Ovary (tissue), 9 donors: Measurements from ENCODE around the gene PKD1L1. TPM values are rescaled to one million over a fixed set of nuclear protein-coding genes. Genes with fewer than 3 reads are reported as not detected.

ENCODE experiments used
- DNase-seq, 5 donors: peaks; one replicate each; pipeline ENCODE4 v3.0.0-alpha.2; 2019 to 2020
- H3K27ac ChIP-seq, 2 donors: fragments of 200-600 bp; one replicate each; pipeline versions ENCODE4 v1.5.1 to v1.8.0; 2019 to 2022
- H3K27me3 ChIP-seq: fragments of 200-600 bp; one replicate; pipeline ENCODE4 v1.8.0; 2022
- H3K36me3 ChIP-seq: fragments of 200-600 bp; sonication (generic); one replicate; pipeline ENCODE4 v1.5.1; 2019
- H3K4me1 ChIP-seq: one replicate; pipeline ENCODE4 v1.8.1; 2013; ENCODE audit warnings: mild to moderate bottlenecking, moderate library complexity; ENCODE audit not compliant: insufficient read depth
- H3K4me3 ChIP-seq: fragments of 200-600 bp; sonication (generic); one replicate; pipeline ENCODE4 v1.5.1; 2017
- H3K9me3 ChIP-seq, 2 donors: fragments of 200-600 bp in 1 of 2; sonication (generic) in 1 of 2; one replicate each; pipeline versions ENCODE4 v1.5.1 to v1.8.1; 2013 to 2019; ENCODE audit warnings: mild to moderate bottlenecking in 1 of 2, moderate library complexity in 1 of 2
- CTCF ChIP-seq, 3 donors: fragments of 450-650 bp in 2 of 3; fragments of 200-600 bp in 1 of 3; IDR thresholded peaks; one replicate each; pipeline versions ENCODE4 v1.5.1 to v1.8.0; 2016 to 2022; ENCODE audit warnings: antibody characterized with exemption in 3 of 3, mild to moderate bottlenecking in 1 of 3
- EP300 ChIP-seq: sonication (generic); formaldehyde crosslinking; IDR thresholded peaks from one replicate; pipeline ENCODE4 v1.6.1; 2017; ENCODE audit warnings: antibody characterized with exemption
- POLR2A ChIP-seq: fragments of 450-650 bp; IDR thresholded peaks from one replicate; pipeline ENCODE4 v1.6.1; 2017; ENCODE audit warnings: antibody characterized with exemption, mild to moderate bottlenecking, moderate library complexity
- WGBS, 3 donors: extraction: QIAGEN DNeasy Blood & Tissue Kit in 1 of 3; methylation state at CpG; one replicate each; pipeline versions ENCODE4 v1.1.5 to v1.1.7; 2013 to 2017; 5-methylcytosine and 5-hydroxymethylcytosine counted together
- intact Hi-C, 4 donors: fragments of 100-400 bp; cut with DNase I; formaldehyde crosslinking; loops; one replicate each; pipeline versions ENCODE4 v1.11.0 to v1.15.1; 2022 to 2023
- polyA plus RNA-seq, 2 donors: library from polyadenylated mRNA; stranded (reverse); fragments of 200-250 nt in 1 of 2; fragments of 350-450 nt in 1 of 2; fragmentation: Illumina TruSeq in 1 of 2; extraction: RNeasy Lipid Tissue Mini Kit (QIAGEN cat#74804) in 1 of 2; gene quantifications; one replicate each; pipeline ENCODE4 v1.2.3, GENCODE V29; 2013 to 2014
- total RNA-seq, 7 donors: library from RNA; depleted of rRNA in 2 of 7; stranded (reverse); fragments of >200 nt in 2 of 7; fragmentation: NEBNext Ultra II Directional in 3 of 7; extraction: Animal tissue kit (Norgen Biotek cat#: 25700) in 3 of 7; gene quantifications; one replicate each; pipeline versions ENCODE4 v1.1.0 to v1.2.4, GENCODE V29; 2016 to 2023
- donor health status: DM: no; HTN: no; CAD: no; lungs with moderate emphysema.
- donor health status: DM: no; HTN: no; CAD: no.
- donor health status: Bipolar disorder and iron deficiency.
- donor health status: DM: yes; HTN: yes; CAD: no.
- donor health status: DM: no; HTN: no; CAD: no.
- donor health status: DM: yes; HTN: yes; CAD: no.

Gene PKD1L1
- total and polyA plus RNA-seq, 9 donors = 0.11 to 0.48 (median 0.22) TPM

DNA sequence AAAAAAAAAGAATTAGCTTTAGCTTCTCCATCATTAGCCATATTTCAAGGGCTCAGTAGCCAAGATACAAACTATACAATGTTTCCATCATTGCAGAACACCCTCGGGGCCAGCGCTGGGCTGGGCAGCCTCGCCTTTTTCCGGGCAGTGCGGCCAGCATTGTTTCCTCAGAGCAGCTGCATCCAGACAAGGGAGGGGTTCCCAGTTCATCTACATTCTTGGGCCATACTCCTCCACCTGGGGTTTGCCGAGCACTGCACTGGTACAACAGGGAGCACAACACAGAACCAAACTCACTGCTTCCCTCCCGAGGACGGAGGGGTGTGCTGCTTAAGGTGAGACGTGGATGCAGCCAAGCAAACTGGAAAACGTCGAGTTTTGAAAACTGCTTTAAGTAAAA lies 2.4 kb upstream of the PKD1L1 start:
- 59 to 66% (median 65%) methylated on average over 11 of the region's 11 CpGs for WGBS, 3 donors
- H3K4me3 ChIP-seq = no peak overlapping the region
- H3K27ac ChIP-seq = no peak overlapping the region
- no peaks in the 10 kb centered on the region for H3K36me3 ChIP-seq
- TF ChIP-seq POLR2A (no peak), CTCF (IDR thresholded peaks at IDR 0.05) (no peak), EP300 (no peak)
- H3K9me3 ChIP-seq = no peaks in the 10 kb centered on the region
- intact Hi-C loops = no loop called here
- no peak for DNase-seq
- H3K27me3 ChIP-seq = no peaks in the 10 kb centered on the region
- no peaks in the 10 kb centered on the region for H3K4me1 ChIP-seq

DNA sequence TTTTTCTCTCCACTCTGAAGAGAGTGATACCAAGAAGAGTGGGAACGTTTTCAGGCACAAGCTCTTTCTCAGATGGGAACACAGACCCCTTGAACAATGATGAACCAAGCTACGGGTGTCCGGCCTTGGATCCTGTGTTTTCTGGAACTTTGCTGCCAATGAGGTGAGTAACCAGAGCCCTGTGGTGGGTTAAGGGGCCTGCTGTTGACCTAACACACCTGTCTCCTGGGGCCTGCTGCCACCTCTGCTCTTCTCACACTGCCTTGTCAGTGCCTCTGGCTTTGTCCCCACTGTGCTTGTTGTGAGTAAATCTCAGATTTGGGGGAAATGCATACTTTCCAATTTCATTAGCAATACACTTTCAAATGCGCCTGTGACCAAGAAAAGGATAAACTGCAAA lies 1.4 kb upstream of the PKD1L1 start:
- H3K27ac ChIP-seq = no peak overlapping the region
- no peaks in the 10 kb centered on the region for H3K9me3 ChIP-seq
- H3K4me1 ChIP-seq = no peaks in the 10 kb centered on the region
- no peaks in the 10 kb centered on the region for H3K27me3 ChIP-seq
- no peak for TF ChIP-seq EP300
- TF ChIP-seq POLR2A = no peak
- no peak for TF ChIP-seq CTCF (IDR thresholded peaks at IDR 0.05)
- no peaks in the 10 kb centered on the region for H3K36me3 ChIP-seq
- no peak overlapping the region for H3K4me3 ChIP-seq
- intact Hi-C loops = loop anchor here in 2 of 4 donors (2.0 to 10.0 kb wide), 3 partner anchors 45 to 675 kb away; no protein-coding TSS in a partner anchor
- no peak for DNase-seq
- WGBS, 3 donors = 72 to 84% (median 73%) methylated on average over 4 of the region's 4 CpGs

- no peaks in the 10 kb centered on the region for H3K9me3 ChIP-seq
- 95 to 99% (median 97%) methylated on average over 7 of the region's 7 CpGs for WGBS, 3 donors
- TF ChIP-seq EP300 = no peak
- no peak for TF ChIP-seq CTCF (IDR thresholded peaks at IDR 0.05)
- TF ChIP-seq POLR2A = no peak
- no peak overlapping the region for H3K27ac ChIP-seq
- intact Hi-C loops = loop anchor here in 1 of 4 donors (10.0 kb wide), 2 partner anchors 47 to 673 kb away; no protein-coding TSS in a partner anchor
- no peaks in the 10 kb centered on the region for H3K27me3 ChIP-seq
- no peaks in the 10 kb centered on the region for H3K36me3 ChIP-seq
- DNase-seq = no peak
- H3K4me1 ChIP-seq = no peaks in the 10 kb centered on the region
- H3K4me3 ChIP-seq = no peak overlapping the region
Measured at GRCh38 chr7:47947355-47947749, 914 bp downstream of the PKD1L1 start.

DNA sequence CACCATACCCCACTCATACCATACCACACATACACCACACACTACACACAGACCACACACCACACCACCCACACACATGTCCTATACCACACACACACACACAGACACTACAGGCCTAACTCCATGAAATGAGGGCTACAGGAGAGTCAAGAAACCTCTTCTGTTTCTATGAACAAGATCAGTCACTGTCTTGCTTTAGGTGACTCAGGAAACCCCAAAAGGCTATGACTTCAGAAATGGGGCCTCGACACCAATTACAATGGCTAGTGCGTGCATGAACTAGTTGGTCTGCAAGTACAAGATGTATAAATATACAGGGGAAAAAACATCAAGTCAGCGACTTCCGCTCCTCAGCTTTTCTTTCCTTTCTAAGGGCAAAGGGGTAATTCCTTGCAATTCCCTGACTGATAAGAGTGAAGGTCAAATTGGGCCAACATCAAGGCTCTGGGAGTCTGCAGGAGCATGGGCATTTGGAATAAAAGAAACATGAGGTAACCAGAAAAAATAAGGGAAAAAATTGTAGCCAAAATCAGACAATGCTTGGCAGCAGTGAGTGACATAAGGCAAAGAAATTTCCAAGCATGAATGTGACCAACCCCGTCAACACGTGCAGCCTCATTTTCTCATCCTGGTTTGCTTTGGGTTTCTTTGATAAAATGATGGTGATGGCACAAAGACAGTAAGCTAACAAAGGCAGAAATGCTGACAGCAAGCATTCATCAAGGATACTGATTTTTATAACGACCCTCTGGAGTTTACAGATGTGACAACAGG lies 1.5 kb downstream of the PKD1L1 start:
- WGBS, 3 donors = 78 to 83% (median 82%) methylated on average over 7 of the region's 7 CpGs
- intact Hi-C loops = loop anchor here in 1 of 4 donors (10.0 kb wide), 2 partner anchors 48 to 672 kb away; no protein-coding TSS in a partner anchor
- H3K4me3 ChIP-seq = no peak overlapping the region
- no peak for DNase-seq
- no peak overlapping the region for H3K27ac ChIP-seq
- no peak for TF ChIP-seq CTCF (IDR thresholded peaks at IDR 0.05)
- no peak for TF ChIP-seq EP300
- no peaks in the 10 kb centered on the region for H3K36me3 ChIP-seq
- H3K9me3 ChIP-seq = no peaks in the 10 kb centered on the region
- H3K4me1 ChIP-seq = no peaks in the 10 kb centered on the region
- H3K27me3 ChIP-seq = no peaks in the 10 kb centered on the region
